ENCODE results near the gene NR6A1. TPM values are rescaled to one million over a fixed set of nuclear protein-coding genes. Genes with fewer than 3 reads are reported as not detected.
A peak's percentile ranks its signal among the peaks of the same experiment; 100 is the strongest.

The NR6A1 gene
- total and polyA plus RNA-seq, 2 of the 13 experiments (the other 11 are each of a cell fraction or from before 2014, with no cell fraction given), result 28.1 to 31.5 TPM

DNA sequence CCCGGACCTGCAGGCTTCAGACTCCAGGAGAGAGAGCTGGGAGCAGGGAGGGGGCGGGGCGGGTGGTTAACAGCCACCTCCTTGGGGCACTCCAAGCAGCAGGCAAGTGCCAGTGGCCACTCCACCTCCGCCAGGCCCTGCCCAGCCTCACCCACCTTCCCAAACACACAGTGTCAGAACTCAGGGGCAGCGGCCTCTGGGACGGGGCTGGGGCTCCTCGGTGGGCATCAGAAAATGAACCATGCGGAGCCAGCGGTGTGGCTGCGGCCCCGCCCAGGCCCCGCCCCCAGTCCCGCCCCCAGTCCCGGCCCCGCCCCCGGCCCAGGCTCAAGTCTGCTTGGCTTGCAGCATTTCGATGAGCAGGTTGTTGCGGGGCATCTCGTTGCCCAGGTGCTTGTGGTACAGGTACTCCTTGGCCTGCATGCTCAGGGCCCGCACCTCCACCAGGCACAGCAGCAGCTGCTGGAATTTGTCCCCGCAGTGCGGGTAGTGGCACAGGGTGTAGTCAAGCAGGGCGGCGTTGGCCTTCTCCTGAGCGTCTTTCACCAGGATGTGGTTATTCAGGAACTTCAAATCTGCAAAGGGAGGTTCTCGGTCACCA is 288.6 kb downstream of the NR6A1 start:
- Histone ChIP-seq H3K4me2 (ENCODE audit: low read depth, low read length) (no peak overlapping the region), H3K27me3 (ENCODE audit: control insufficient read depth in 1 of 2, insufficient read depth in 2 of 2, low read length in 2 of 2) (peaks cover 4 to 12% of the 10 kb centered on the region in 2 experiments; a peak in 4 of 5 replicates), H3K79me2 (ENCODE audit: insufficient read depth, low read length) (no peaks in the 10 kb centered on the region), H3K9ac (ENCODE audit: insufficient read depth, low read depth, low read length) (no peak overlapping the region), H2AFZ (ENCODE audit: low read length) (no peak overlapping the region), H4K20me1 (ENCODE audit: insufficient read depth, low read length) (no peaks in the 10 kb centered on the region), H3K36me3 (replicated peaks in 1 of 2; ENCODE audit: control insufficient read depth in 1 of 2, insufficient read depth in 2 of 2, low read length in 2 of 2) (no peaks in the 10 kb centered on the region; a peak in 1 of 5 replicates), H3K4me3 (replicated peaks in 1 of 3; ENCODE audit: insufficient read depth in 1 of 3, low read depth in 2 of 3, low read length in 3 of 3) (no peak overlapping the region), H3K4me1 (ENCODE audit: insufficient read depth, low read length) (peaks cover 15% of the 10 kb centered on the region), H3K27ac (ENCODE audit: extremely low read length, insufficient read depth, low read length) (no peak overlapping the region), H3K9me3 (ENCODE audit: low read length) (no peaks in the 10 kb centered on the region)
- FAIRE-seq (no peak), DNase-seq (ENCODE audit: low spot score) (no peak), ATAC-seq (no peak)
- ChIA-PET POLR2A (no interaction called here), CTCF (ENCODE audit: low intra/inter-chr PET ratio, low total read pairs) (no interaction called here)
- WGBS (ENCODE audit: low lambda C conversion rate), result 100% methylated on average over 7 of the region's 26 CpGs
- in situ Hi-C loops (cut with HindIII; ENCODE audit: extremely low pct_ligation_motif_present, low pct_unique_long_range_greater_than_20kb), result no loop called here
- TF ChIP-seq CHD2 (IDR thresholded peaks at IDR 0.05; ENCODE audit: low read depth, low read length) (no peak), ARID5B (CRISPR knock-in tag; IDR thresholded peaks at IDR 0.05) (no peak), POLR2G (IDR thresholded peaks at IDR 0.05; ENCODE audit: low read depth, low read length) (0 out of 2 replicates have a peak, but pooled peaks have one; percentile 20), AGO2 (optimal IDR thresholded peaks at IDR 0.05; ENCODE audit: low read depth, low read length) (peak; percentile 33), ZSCAN9 (CRISPR knock-in tag; IDR thresholded peaks at IDR 0.05; ENCODE audit: borderline replicate concordance) (no peak), NFIB (CRISPR knock-in tag; IDR thresholded peaks at IDR 0.05; ENCODE audit: borderline replicate concordance) (no peak)
- BruUV-seq (replicated peaks), result no TSS peak
- intact Hi-C loops (cut with micrococcal nuclease; ENCODE audit: unreplicated experiment), result no loop called here
